Osteocyte (in vitro differentiated cells): ENCODE measurements around the gene PROP1. TPM values are rescaled to one million over a fixed set of nuclear protein-coding genes. Genes with fewer than 3 reads are reported as not detected.
"Not testable (repeated sequence)": the region's sequence is repeated elsewhere in the genome, so short reads cannot be mapped to it uniquely, and the experiment has no call there.

Experiments
- DNase-seq: peaks from one replicate; pipeline ENCODE4 v3.0.0; 2021; ENCODE audit warnings: mixed read lengths; ENCODE audit not compliant: unreplicated experiment; ENCODE audit errors: extremely low spot score
- H3K27ac Mint-ChIP-seq: one replicate; pipeline ENCODE4 v1.8.0; 2021; ENCODE audit warnings: mild to moderate bottlenecking, mixed read lengths; ENCODE audit not compliant: unreplicated experiment
- H3K27me3 Mint-ChIP-seq: one replicate; pipeline ENCODE4 v1.8.0; 2021; ENCODE audit warnings: mixed read lengths; ENCODE audit not compliant: unreplicated experiment
- H3K36me3 Mint-ChIP-seq: one replicate; pipeline ENCODE4 v1.8.0; 2021; ENCODE audit warnings: mixed read lengths; ENCODE audit not compliant: unreplicated experiment
- H3K4me1 Mint-ChIP-seq: one replicate; pipeline ENCODE4 v1.8.0; 2021; ENCODE audit warnings: mixed read lengths; ENCODE audit not compliant: unreplicated experiment
- H3K4me3 Mint-ChIP-seq: one replicate; pipeline ENCODE4 v1.8.0; 2021; ENCODE audit warnings: mild to moderate bottlenecking, moderate library complexity, mixed read lengths; ENCODE audit not compliant: unreplicated experiment
- H3K9me3 Mint-ChIP-seq: one replicate; pipeline ENCODE4 v1.8.0; 2021; ENCODE audit warnings: mixed read lengths; ENCODE audit not compliant: unreplicated experiment
- total RNA-seq: library from RNA; stranded (reverse); gene quantifications from 2 replicates; pipeline ENCODE4 v1.2.1, GENCODE V29; 2021

The PROP1 gene
- total RNA-seq, 1 donor from 2014 or later, result not detected

DNA sequence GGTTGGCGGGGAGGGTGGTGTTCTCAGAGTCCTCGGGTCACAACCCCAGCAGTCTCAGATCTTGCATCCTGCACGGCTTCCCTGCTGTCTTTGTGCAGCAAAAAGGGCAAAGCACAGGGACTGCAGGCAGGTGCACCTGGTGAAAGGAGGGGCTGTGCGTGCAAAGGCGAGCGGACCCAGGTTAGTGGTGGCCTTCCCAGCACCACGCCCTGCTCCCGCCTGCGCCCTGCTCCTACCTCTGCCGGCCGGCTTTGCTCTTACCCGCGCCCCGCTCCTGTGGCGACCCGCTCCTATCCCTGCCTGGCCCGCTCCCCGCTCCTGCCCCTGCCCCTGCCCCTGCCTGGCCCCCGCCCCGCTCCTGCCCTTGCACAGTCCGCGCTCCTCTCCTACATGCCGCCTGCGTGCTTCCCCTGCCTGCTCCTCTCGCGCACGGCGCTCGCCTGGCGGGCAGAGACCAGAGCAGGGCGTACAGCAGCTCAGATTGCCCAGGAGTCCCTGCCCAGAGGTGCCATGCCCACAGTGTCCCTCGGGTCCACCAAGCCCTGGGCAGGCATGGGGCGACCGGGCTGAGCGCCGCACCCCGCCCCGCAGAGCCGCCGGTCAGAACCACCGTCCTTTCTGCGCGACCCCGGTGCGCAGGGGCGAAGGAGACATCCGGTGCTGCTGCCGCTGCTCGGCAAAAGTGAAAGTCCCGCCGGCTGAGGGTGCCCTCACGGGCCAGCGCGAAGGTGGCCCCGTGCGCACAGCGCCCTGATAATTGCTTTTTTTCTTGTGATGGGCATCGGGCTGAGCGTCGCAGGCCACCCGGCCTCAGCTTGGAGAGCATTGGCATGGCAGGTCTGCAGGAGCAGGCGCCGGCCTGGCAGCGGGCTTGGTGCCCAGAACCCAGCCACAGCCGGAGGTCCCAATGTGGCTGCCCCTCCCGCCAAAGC, 52.0 kb downstream of the PROP1 start:
- not testable (repeated sequence) for H3K4me3 Mint-ChIP-seq, H3K4me1 Mint-ChIP-seq, H3K9me3 Mint-ChIP-seq, H3K27ac Mint-ChIP-seq, H3K27me3 Mint-ChIP-seq, H3K36me3 Mint-ChIP-seq
- peak; percentile 77 for DNase-seq

DNA sequence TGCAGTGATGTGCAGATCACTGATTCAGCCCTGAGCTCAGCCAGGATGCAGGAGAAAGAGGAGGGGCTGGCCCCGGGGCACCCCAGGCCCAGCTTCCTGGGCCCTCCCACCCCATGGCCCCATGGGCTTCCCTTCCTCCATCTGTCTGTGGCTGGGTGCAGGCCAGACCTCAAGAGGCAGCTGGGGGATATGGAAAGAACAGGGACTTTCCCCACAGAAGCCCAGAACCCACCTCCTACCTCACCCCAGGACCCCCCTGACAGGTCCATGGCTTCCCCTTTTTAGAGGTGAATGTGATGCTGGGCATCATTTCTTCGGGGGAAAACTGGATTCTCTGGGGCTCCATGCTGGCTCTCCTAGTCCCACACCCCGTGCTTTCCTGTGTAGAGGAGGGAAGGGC, 53.1 kb downstream of the PROP1 start:
- H3K4me3 Mint-ChIP-seq, H3K9me3 Mint-ChIP-seq, H3K4me1 Mint-ChIP-seq, H3K27ac Mint-ChIP-seq, H3K36me3 Mint-ChIP-seq, H3K27me3 Mint-ChIP-seq: not testable (repeated sequence)
- peak; percentile 11 for DNase-seq

Other genes with a start within 250 kb of the PROP1 start
- gene FAM153A, start 213.3 kb downstream of the PROP1 start, total RNA-seq, result not detected in 2 replicates
- gene N4BP3, start 117.3 kb upstream of the PROP1 start, total RNA-seq, result 0.55 and 0.64 TPM in 2 replicates
- 38.8 and 39.5 TPM in 2 replicates for gene RMND5B, start 134.8 kb upstream of the PROP1 start, total RNA-seq
- gene NHP2, start 157.6 kb upstream of the PROP1 start, total RNA-seq, result 91.0 and 94.2 TPM in 2 replicates
- not detected in 2 replicates for gene GMCL2, start 191.1 kb upstream of the PROP1 start, total RNA-seq
- gene HNRNPAB, start 208.3 kb upstream of the PROP1 start, total RNA-seq, result 128 and 131 TPM in 2 replicates
- gene PHYKPL, start 236.6 kb upstream of the PROP1 start, total RNA-seq, result 70.2 and 71.3 TPM in 2 replicates